CD4-positive, alpha-beta T cell treated with Interferon gamma for 1 hour (primary cell): Measurements from ENCODE around the gene ANKRD45.
"Not testable (repeated sequence)": the region's sequence is repeated elsewhere in the genome, so short reads cannot be mapped to it uniquely, and the experiment has no call there.

ENCODE experiments used
- DNase-seq: peaks from one replicate; pipeline ENCODE4 v3.0.0-alpha.2; 2020

The ANKRD45 gene

GRCh38 chr1:173570370-173571007 lies 99.2 kb downstream of the ANKRD45 start:
- no peak for DNase-seq

DNA sequence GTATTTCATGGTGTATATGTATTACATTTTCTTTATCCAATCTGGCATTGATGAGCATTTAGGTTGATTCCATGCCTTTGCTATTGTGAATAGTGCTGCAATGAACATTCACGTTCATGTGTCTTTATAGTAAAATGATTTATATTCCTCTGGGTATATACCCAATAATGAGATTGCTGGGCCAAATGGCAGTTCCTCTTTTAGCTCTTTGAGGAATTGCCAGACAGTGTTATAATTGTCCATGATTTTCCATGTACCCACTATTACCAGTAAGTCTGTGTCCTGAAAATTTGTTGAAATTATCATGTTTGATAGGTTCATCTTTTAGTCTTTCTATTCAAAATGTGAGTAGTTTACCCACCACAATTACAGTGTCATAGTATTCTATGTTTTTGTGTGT lies 101.2 kb downstream of the ANKRD45 start:
- DNase-seq: no peak

GRCh38 chr1:173563846-173564245 lies 105.8 kb downstream of the ANKRD45 start:
- DNase-seq: not testable (repeated sequence)

DNA sequence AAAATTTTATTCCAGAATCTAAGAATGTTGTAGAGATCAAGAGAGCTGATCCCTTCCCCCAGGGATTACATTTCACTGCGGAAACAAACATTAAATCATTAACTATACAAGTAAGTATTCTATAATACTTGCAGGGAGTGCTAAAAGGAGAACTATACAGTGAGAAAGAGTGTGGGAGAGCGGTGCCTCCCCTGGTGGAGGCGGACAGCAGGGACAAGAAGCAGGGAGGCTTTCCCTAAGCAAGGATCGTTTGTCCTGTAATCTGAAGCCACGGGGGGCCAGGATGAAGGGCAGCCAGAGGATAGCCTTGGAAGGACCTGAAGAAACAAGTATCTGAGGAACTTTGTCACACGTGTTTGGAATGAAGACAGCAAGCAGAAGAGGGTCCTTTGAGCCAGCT lies 106.8 kb downstream of the ANKRD45 start:
- no peak for DNase-seq

DNA sequence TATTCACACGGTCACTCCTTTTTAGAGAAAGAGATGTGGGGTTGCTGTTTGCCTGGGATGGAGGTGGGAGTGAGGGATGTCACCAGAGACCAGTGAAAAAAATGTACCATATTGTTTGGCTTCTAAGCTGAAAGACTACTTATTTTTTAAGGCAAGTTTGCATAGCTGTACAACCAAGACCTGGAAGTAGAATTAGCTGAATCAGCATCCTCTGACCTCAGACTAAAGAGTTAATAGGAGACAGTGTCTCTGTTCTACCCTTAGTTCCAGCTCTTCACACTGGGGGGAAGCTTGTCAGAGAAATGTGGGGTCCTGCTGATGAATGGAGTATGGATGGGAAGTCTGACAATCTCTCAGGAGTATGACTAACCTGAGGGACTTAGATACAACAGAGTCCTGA lies 108.4 kb downstream of the ANKRD45 start:
- DNase-seq: no peak

- DNase-seq: no peak
Measured at GRCh38 chr1:173560285-173560880, 109.3 kb downstream of the ANKRD45 start.
